HG03039 (cell line): Measurements from ENCODE around the gene NEU3.
"Not testable (repeated sequence)": the region's sequence is repeated elsewhere in the genome, so short reads cannot be mapped to it uniquely, and the experiment has no call there.

Source experiments
- ATAC-seq: cut with Tn5 transposase; IDR thresholded peaks from one replicate; pipeline ENCODE4 v1.9.1; 2021; ENCODE audit warnings: mild to moderate bottlenecking, moderate library complexity; ENCODE audit not compliant: unreplicated experiment

Gene NEU3

DNA sequence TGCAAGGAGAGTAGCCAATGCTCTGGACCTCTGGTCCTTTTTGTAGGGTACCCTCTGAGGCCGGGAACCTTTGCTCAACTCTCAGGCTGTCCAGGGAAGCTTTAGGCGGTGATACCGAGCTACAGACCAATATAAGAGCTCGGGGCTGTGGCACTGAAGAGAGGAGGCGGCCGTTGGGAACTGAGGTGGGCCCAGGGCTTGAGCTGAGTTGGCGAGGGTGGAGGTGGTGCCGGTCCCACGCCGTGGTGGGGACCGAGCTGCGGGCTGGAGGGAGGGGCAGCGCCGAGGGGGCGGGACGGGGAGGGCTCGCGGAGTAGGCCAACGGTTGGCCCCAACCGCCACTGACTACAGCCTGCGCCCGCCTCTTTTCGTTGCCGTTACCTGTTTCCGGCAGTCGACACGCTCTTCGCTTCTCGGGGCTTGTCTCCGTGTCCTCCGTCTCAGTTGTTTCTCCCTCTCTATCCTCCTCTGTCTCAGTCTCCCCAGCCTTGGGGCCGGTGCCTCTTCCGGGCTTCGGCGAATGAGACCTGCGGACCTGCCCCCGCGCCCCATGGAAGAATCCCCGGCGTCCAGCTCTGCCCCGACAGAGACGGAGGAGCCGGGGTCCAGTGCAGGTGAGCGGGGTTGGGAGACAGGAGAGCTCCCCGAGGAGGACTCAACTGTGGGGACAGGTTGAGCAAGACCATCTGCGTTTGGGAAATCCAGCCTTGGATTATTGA is at the start of gene NEU3:
NEU3 (plus strand) TSS at position 393 of the 719 bp plus-strand sequence; CDS start at position 521, 128 bp downstream.
- ATAC-seq: peak; percentile 79

GRCh38 chr11:74941492-74941891 is 47.2 kb upstream of the NEU3 start:
- ATAC-seq: no peak

GRCh38 chr11:74942073-74942759 is 46.5 kb upstream of the NEU3 start:
- no peak for ATAC-seq

- no peak for ATAC-seq
Measured at GRCh38 chr11:74948546-74948897, 40.2 kb upstream of the NEU3 start.

DNA sequence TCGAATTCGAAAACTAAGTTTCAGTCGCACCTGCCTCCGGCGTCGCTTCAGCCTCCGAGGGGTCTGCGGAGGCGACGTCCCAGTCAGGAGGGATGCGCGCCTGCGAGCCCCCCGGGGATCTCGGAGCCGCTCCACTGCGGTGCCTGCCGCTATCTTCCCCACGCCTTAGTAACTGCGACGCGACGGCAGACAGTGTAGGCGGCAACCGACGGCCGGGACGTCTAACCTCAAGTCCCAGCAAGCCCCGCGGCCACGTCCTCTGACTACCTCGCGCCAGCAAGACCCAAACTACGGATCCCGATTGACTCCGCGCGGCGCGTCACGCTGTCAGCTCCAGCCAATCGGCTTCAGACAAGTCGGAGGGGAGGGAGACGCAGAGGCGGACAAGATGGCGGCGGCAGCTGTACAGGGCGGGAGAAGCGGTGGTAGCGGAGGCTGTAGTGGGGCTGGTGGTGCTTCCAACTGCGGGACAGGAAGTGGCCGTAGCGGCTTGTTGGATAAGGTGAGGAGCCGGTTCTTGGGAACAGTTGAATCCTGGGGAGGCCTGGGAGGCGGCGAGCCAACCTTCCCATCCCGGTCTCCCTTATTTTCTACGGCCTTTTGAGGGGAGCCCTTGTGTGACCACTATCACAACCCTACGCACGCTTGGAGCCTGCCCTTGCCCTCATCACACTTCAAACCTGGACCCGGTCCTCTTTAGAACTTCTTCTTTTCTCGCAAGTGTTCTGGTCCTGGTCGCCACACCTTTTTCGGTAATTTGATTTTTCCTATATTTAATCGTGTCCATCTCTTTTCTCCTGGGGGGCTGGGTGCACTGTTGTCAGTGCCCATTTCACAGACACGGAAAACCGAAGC is 39.6 kb upstream of the NEU3 start, which contains the start of the genes SPCS2 and XRRA1:
SPCS2 (plus strand) TSS at position 369 of the 855 bp plus-strand sequence; CDS start at position 389, 20 bp downstream.
XRRA1 (minus strand) TSS at position 194 of the 855 bp plus-strand sequence. CDS start 8,213 bp downstream, outside the sequence.
- ATAC-seq: peak; percentile 91

GRCh38 chr11:74949753-74950137 is 39.0 kb upstream of the NEU3 start:
- no peak for ATAC-seq

GRCh38 chr11:74950374-74950969 is 38.3 kb upstream of the NEU3 start:
- ATAC-seq: no peak

GRCh38 chr11:74951226-74951625 is 37.5 kb upstream of the NEU3 start:
- no peak for ATAC-seq

DNA sequence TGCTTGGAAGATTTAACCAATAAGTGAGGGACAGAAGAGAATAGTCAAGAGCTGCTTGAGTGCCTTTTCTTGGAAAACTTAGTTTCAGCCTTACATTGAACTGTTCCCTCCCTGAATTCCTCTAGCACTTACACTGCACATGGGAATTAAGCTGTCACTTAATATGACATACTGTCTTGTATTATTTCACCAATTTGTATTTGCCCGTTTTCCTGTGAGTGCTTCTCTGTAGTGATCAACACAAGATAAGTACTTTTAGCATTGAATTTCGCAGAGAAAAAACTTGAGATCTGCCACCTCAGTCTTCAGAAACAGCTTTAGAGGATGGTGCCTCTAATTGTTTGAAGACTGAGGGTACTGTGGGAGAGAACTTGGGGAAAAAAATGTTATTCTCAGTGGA is 36.0 kb upstream of the NEU3 start:
- no peak for ATAC-seq

DNA sequence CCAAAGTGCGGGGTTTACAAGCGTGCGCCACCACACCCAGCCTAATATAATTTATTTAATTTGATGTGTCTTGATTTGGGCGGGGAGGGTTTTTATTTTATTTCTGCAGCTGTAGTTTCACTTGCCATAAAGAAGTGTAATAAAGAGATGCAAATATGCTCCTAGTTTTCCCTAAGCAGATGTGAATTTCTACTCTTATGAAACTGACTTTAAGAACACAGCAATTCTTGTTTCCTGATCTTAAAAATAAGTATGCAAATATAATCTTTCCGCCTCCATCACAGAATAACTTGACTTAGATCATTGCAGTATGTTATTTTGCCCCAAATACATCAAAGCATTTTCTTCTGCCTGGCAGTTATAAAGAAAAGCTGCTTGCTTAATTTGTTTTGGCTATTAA is 35.3 kb upstream of the NEU3 start:
- ATAC-seq: no peak

- no peak for ATAC-seq
Measured at GRCh38 chr11:74954199-74954598, 34.5 kb upstream of the NEU3 start.

- no peak for ATAC-seq
Measured at GRCh38 chr11:74956397-74957015, 32.2 kb upstream of the NEU3 start.

DNA sequence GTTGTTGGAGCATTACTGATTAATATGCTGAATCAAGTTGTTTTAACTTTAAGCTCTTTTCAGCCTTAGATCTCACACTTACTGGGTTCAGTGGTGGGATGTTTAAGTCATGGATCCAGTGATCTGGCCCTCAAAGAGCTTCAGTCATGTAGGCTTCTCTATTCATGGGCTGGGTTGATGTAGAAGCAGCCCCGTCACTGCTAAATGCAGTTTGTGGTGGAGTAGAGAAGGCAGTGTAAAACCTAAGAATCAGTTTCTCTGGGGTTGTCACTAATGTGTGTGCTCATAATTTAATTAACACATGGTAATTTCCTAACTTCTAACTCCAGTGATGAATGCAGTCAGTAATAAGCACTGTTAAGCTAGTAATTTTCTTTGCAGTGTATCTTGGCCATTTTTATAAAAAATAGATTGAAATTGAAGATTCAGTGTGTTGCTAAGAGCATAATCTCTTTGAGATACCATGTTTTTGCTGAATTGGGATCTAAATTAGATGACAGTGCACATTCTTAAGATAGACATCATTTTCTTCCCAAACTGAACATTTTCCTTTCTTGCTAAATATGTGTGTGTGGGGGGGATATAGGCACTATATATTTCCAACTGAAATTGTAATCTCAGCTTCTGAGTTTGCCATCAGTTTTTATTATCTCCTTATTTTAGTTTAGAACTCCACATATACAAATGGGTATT is 30.6 kb upstream of the NEU3 start:
- no peak for ATAC-seq

- ATAC-seq: not testable (repeated sequence)
Measured at GRCh38 chr11:74960128-74960527, 28.6 kb upstream of the NEU3 start.

GRCh38 chr11:74966651-74967050 is 22.1 kb upstream of the NEU3 start:
- ATAC-seq: no peak

DNA sequence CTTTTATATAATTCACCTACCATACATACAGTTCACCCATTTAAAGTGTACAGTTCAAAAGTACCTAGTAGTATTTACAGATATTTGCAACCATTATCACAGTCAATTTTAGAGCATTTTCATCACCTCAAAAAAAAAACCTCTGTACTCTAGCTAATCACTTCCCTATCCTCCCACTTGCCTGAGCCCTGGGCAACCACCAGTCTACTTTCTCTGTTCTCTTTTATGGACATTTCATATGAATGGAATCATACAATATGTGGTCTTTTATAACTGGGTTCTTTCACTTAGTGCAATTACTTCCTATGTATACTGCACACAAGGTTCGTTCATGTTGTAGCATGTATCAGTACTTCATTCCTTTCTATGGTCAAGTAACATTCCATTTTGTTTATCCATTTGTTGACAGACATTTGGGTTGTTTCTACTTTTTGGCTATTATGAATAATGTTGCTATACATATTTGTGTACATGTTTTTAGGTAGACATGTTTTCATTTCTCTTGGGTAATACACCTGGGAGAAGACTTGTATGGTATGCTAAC is 17.8 kb upstream of the NEU3 start:
- ATAC-seq: no peak

DNA sequence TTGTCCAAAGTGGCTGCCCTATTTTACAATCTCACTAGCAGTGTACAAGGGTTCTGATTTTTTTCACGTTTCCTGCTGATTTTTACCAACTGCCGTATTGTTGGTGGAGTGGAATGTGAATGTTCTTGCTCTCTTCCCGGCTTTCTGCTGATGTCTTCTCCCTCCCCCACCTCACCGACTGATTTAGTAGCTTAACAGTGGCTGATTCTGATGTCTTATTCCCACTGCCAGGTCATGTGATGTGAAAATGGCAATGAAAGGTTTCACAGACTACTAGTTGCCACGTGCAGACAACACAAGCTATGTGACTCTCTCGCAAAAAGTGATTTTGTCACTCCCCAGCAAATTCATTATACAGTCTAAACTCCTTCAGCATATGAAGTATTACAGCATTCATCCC is 17.3 kb upstream of the NEU3 start:
- ATAC-seq: no peak

GRCh38 chr11:74978041-74978440 is 10.7 kb upstream of the NEU3 start:
- ATAC-seq: no peak

DNA sequence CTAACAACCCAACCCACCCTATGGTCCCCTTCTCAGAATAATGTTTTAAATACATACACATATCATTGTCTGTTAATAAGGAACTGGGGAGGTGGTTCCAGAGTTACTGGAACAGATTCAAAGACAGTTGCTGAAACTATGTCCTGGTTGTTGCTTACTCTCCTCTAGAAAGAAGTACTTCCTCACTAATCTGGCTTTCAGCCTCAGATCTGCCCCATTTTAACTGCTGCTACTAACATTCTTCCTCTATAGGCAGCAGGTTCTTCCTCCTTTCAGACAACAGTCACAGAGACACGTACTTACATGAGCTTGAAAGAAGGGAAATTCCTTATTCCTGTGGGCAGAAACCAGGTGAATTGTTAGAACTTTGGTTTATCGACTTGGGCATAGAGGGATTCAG is 8.1 kb upstream of the NEU3 start:
- no peak for ATAC-seq

- no peak for ATAC-seq
Measured at GRCh38 chr11:74981888-74982287, 6.8 kb upstream of the NEU3 start.
